ENCODE measurements around the gene EPHA10.

DNA sequence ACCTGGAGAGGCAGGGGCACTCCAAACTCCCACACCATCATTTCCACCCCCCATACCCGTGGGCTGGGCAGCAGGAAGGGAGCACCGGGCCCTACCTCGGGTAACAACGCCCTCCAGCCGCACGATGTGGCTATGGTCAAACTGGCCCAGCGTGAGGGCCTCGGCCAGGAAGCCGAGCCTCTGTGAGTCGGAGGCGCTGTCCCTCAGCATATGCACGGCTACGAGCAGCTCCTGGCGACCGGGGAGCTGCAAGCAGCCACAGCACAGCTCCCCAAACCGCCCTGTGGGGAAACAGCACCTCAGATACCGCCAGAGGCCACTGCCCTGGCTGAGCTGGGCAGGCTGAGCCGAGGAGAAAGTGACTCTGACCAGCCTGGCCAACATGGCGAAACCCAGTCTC lies 43.4 kb downstream of the EPHA10 start:
- TF ChIP-seq, protein P1, sequence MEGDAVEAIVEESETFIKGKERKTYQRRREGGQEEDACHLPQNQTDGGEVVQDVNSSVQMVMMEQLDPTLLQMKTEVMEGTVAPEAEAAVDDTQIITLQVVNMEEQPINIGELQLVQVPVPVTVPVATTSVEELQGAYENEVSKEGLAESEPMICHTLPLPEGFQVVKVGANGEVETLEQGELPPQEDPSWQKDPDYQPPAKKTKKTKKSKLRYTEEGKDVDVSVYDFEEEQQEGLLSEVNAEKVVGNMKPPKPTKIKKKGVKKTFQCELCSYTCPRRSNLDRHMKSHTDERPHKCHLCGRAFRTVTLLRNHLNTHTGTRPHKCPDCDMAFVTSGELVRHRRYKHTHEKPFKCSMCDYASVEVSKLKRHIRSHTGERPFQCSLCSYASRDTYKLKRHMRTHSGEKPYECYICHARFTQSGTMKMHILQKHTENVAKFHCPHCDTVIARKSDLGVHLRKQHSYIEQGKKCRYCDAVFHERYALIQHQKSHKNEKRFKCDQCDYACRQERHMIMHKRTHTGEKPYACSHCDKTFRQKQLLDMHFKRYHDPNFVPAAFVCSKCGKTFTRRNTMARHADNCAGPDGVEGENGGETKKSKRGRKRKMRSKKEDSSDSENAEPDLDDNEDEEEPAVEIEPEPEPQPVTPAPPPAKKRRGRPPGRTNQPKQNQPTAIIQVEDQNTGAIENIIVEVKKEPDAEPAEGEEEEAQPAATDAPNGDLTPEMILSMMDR (IDR thresholded peaks at IDR 0.05): no peak
- TF ChIP-seq POLR2A (IDR thresholded peaks at IDR 0.05) (no peak), EP300 (IDR thresholded peaks at IDR 0.05) (no peak)
